SJCRH30 (cell line): ENCODE results near the gene UNCX. TPM values are rescaled to one million over a fixed set of nuclear protein-coding genes. Genes with fewer than 3 reads are reported as not detected.

ENCODE experiments used
- total RNA-seq: library from RNA; depleted of rRNA; stranded (reverse); fragments of >200 nt; shearing (Covaris generic); gene quantifications from 2 replicates; pipeline ENCODE4 v1.2.3, GENCODE V29; 2014; rRNA removed

Gene UNCX
- total RNA-seq, 1 experiment from 2014 or later = 0.30 TPM

Other genes with a start within 250 kb of the UNCX start
- not detected in 2 replicates for gene CYP2W1, start 249.7 kb upstream of the UNCX start, total RNA-seq
- 0.93 and 2.1 TPM in 2 replicates for gene GPR146, start 188.3 kb upstream of the UNCX start, total RNA-seq
- 0.15 TPM in 1 of 2 replicates, not detected in the other for gene GPER1, start 144.8 kb upstream of the UNCX start, total RNA-seq
- 5.1 and 6.3 TPM in 2 replicates for gene ZFAND2A, start 72.7 kb upstream of the UNCX start, total RNA-seq
- gene MICALL2, start 226.6 kb downstream of the UNCX start, total RNA-seq = 1.1 and 1.3 TPM in 2 replicates